Gastrocnemius medialis (tissue), 4 donors: Measurements from ENCODE around the gene HIF1A.

ENCODE experiments used
- CTCF ChIP-seq, 5 experiments: fragments of 450-650 bp in 3 of 5; fragments of 200-600 bp in 2 of 5; sonication (generic) in 2 of 5; IDR thresholded peaks in 4 of 5; conservative IDR thresholded peaks in 1 of 5; 1 replicate in 4 of 5; 2 replicates in 1 of 5; pipeline ENCODE4 v1.5.1; 2016 to 2019; ENCODE audit warnings: antibody characterized with exemption in 5 of 5, mild to moderate bottlenecking in 3 of 5, moderate library complexity in 3 of 5
- POLR2A ChIP-seq, 2 donors: fragments of 450-650 bp; IDR thresholded peaks; one replicate each; pipeline ENCODE4 v1.6.1; 2017; ENCODE audit warnings: antibody characterized with exemption in 2 of 2, mild to moderate bottlenecking in 2 of 2, moderate library complexity in 2 of 2

DNA sequence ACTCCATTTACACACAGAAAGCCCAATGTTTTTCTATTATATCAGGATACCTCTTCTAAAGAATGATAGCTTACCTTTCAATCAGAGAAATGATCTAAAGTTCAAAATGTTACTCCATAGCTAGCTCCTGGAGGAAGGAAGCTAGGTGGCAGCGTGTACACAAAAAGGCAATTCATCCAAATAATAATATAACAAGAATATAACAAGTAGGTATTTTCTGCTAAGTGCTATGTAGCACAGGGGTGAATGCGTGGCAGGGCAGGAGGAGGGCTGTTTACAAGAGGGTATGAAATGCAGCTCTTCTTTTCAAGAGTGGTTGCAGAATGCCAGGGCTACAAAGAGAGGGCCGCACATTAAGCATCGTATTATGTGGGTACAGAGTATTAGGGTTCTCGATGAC, 66.2 kb downstream of the HIF1A start:
- no peak for TF ChIP-seq POLR2A (IDR thresholded peaks at IDR 0.05)
- no peak for TF ChIP-seq CTCF (IDR thresholded peaks at IDR 0.05 in 4 of 5, conservative IDR thresholded peaks at IDR 0.05 in 1 of 5)
